Measurements from ENCODE around the gene CLSTN2.

GRCh38 chr3:140403079-140403478, 468.1 kb downstream of the CLSTN2 start:
- TF ChIP-seq CTCF (IDR thresholded peaks at IDR 0.05) = no peak
- no peak for TF ChIP-seq POLR2A (IDR thresholded peaks at IDR 0.05)
